Right ventricle myocardium superior (tissue), 1 donor: Measurements from ENCODE around the gene RGMA. TPM values are rescaled to one million over a fixed set of nuclear protein-coding genes. Genes with fewer than 3 reads are reported as not detected.
A peak's percentile ranks its signal among the peaks of the same experiment; 100 is the strongest.

Experiments used
- ATAC-seq: fragments of 200-7000 bp; cut with Tn5 transposase; one replicate; pipeline ENCODE4 v1.9.1; 2020; ENCODE audit warnings: mild to moderate bottlenecking; ENCODE audit not compliant: poor library complexity
- DNase-seq: peaks from one replicate; pipeline ENCODE4 v3.0.0-alpha.2; 2020
- intact Hi-C: fragments of 100-400 bp; cut with DNase I; formaldehyde crosslinking; loops from one replicate; pipeline ENCODE4 v1.11.2; 2022
- total RNA-seq: library from RNA; stranded (reverse); fragmentation: NEBNext Ultra II Directional; extraction: Animal tissue kit (Norgen Biotek cat#: 25700); gene quantifications from one replicate; pipeline ENCODE4 v1.2.1, GENCODE V29; 2021
- donor health status: DM: no; HTN: yes; CAD: no; lungs with severe emphysema.

The RGMA gene
- total RNA-seq, 1 donor from 2014 or later: 25.0 TPM

DNA sequence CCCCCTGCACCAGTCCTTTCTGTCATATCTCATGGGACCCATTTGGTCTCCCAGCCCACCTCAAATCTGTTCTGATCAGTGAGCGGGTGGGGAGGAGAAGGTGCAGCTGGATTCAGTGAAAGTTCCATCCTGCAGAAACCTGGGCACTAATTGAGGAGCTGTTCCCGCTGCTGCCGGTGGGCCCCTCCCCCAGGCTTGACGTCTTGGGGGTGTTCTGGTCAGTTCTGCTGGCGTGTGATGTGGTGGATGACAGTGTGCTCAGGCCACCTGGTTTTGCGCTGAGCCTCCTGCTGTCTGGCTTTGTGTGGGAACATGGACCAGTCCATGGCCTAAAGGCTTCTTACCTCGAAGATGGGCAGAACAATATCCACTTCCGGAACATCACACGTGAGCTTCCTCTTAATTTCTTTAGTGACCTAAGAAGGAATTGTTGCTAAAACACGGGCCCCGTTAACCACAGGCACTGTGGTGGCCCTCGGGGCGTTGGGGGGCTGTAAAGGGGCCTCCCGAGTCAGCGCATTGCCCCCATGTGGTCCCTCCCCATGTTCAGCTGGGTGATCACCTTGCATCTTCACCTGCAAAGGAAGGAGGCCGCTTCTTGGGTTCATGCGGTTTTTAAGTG is 59.7 kb downstream of the RGMA start:
- DNase-seq (no peak), ATAC-seq (peak; percentile 1)
- intact Hi-C loops: no loop called here

DNA sequence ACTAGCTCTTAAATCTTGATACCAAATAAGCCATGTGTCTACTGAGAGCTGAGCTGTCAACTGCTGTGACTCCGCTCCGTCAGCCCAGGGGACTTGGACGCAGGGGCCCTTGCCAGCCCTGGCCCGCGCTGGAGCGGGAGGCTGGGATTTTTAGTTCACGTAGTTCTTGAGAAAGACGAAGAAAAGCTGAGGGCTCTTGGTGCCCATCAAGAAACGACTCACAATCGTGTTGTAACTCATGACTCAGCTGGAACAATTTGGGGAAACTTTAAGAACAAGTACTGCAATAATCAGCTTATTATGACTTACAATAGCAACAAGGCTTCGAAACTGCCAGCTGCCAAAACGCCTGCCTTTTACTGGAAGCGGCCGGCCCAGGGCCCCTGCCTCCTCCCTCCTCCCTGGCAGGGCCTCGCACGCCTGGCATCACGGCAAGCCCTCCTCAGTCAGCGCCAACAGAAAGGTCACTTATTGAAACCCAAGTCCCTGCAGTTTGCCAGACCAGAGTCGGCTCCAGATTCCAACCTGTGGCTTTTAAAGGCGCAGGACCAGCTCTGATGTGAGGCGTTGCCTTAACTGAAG is 60.3 kb downstream of the RGMA start:
- DNase-seq (peak; percentile 93), ATAC-seq (peak; percentile 80)
- intact Hi-C loops: no loop called here

DNA sequence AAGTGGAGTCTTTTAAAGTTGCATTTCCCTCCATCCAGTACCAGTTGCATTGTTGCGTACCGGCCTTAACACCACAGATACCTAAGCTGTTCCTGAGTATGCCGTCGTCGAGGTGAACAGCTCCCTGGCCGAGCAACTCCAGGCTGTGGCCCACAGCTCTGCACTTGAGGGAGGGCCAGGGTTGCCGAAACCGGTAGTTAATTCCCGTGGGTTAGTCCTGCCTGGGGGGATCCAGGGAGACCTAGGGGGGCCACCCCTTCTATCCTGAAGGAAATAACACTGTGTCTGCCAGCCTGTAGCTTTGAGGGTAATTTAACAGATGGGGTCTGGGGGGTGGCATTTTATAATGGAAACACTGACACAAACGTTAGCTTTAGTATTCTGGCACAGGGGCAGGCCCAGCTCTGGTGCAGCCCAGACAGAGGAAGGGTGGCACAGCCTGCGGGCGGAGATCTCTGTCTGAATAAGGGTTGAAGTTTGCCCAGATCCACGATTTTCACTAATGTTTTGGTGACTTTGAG is 60.8 kb downstream of the RGMA start:
- intact Hi-C loops: no loop called here
- no peak for DNase-seq
- peak; percentile 21 for ATAC-seq

DNA sequence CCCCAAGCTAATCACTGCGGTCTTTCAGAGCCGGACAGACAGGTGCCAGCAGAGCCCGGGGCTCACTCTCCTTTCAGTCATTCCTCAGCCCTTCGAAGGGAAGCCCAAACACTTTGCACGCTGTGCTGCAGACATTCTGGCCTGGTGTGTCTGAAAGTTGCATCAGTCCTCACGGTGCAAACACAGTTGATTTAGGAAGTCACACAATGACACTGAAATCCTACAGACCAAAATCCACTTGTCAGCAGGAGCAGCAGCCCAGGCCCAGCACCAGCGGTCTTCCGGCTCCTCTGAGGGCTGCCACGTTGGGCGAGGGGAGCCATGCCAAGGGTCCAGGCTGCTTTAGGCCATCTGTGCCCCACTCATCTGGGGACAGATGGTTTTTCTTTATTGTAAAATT is 61.6 kb downstream of the RGMA start:
- no peak for DNase-seq
- intact Hi-C loops: no loop called here

DNA sequence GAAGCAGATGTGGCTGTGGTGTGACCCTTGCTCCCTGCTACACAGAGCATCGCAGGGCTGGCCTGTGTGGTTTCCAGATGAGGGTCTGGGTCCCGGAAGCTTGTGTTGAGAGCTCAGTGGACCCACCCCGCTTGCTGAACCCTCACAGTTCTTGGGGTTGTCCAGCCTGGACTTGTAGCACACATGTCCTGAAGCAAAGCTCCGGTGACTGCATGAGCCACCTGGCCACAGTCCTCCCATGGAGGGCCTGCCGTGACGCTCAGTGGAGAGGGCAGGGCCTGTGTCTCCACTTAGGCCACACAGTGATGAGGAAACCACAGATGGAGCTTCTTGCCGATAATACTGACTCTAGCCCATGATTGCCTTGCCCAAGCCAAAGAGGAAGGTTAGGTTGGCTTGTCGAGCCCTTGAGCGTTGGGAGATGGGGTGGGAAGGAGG is 62.6 kb downstream of the RGMA start:
- intact Hi-C loops: no loop called here
- ATAC-seq (no peak), DNase-seq (no peak)

More for the DNA sequence above, 61.6 kb downstream of the RGMA start:
- ATAC-seq: no peak

DNA sequence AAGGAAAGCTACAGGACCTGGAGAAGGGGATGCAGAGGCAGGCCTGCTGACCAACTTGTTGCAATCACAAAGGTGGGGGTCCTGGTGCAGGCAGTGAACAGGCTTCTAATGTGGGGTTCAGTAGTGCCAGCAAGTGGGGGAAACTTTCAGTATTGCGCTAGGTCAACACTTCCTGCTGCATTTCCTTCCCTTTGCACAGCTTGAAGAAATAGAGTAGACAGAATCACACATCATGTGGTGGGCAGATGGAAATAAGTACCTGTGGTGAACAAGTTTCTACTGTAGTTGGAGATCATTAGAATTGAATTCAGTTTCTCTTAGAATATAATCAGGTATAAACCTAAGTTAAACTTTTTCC is 63.4 kb downstream of the RGMA start:
- ATAC-seq (no peak), DNase-seq (no peak)
- intact Hi-C loops: no loop called here

DNA sequence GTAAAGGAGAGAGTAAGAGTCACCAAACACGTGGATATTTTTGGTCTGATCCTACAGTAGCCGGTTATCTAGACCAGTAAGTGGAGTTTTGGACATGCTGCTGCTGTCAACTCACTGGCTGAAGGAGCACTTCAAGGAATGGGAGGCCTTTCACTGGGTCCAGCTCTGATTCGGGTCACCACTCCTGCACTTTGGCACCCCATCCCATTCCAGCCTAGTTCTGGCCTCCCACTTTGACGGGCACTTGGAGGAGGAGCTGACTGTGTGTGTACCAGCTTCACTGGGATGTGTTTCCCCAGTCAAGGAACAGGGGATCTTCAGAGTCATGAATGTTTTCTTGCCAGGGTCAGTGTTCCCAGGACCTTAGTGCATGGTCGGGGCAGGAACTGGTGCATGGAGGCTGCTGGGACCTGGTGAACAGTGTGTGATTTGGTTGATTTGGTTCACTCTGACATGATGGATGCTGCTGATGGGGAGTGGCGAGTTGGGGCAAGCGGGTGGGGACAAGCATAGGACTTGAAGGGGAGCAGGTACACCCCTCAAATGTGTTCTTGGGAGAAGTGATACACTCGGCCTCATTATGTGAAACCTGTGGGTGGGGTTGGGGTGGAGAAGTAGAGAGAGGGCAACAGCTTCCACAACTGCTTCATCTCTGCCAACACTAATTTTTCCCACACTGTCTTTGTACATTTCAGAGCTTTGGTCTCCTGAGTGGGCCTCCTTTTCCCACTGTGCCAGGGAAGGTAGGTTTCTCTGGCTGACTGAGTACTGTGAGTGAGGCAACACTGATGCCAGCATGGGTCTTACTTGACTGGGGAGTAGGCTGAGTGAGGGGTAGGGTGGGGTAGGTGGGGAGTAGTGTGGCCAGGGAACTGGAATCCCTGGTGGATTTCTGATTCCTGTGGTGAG is 64.0 kb downstream of the RGMA start:
- no peak for DNase-seq
- no peak for ATAC-seq
- intact Hi-C loops: no loop called here

DNA sequence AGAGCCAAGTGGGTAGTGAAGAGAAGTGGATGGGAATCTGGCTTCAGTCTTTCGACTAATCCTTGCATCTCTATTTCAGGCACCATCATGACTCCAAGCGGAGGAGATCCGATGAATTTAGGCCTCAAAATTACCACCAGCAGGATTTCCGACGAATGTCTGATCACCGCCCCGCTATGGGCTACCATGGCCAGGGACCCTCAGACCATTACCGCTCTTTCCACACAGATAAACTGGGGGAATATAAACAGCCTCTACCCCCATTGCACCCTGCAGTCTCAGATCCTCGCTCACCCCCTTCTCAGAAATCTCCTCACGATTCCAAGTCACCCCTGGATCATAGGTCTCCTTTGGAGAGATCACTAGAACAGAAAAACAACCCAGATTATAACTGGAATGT is 64.7 kb downstream of the RGMA start:
- ATAC-seq: no peak
- intact Hi-C loops: no loop called here
- DNase-seq: no peak

DNA sequence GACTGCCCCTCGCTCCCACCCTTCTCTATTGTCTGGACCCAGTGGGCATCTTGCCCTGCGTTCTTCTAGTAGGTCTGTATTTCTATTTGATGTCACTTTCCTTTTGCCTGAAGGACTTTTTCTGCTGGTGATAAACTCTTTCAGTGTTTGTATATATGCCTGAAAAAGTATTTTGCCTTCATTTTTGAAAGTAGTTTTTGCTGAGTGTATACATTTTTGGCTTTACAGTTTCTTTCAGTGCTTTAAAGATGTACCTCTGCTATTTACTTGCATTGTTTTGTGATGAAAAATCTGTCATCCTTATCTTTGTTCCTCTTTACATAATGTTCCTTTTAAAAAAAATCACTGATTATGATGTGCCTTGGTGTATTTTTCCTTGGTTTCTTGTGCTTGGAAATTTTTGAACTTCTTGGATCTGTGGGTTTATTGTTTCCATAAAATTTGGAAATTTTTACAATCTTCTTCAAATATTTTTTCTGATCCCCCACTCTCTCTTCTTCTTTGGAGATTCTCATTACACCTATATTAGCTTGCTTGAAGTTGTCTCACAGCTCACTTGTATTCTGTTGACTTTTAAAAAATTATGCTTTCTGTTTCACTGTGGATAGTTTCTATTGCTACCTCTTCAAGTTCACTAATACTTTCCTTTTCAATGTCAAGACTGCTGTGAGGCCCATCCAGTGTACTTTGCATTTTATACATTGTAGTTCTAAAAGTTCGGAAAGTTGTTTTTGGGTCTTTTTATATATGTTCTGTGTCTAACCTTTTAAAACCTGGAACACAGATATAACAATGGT is 67.8 kb downstream of the RGMA start:
- no peak for ATAC-seq
- intact Hi-C loops: no loop called here

DNA sequence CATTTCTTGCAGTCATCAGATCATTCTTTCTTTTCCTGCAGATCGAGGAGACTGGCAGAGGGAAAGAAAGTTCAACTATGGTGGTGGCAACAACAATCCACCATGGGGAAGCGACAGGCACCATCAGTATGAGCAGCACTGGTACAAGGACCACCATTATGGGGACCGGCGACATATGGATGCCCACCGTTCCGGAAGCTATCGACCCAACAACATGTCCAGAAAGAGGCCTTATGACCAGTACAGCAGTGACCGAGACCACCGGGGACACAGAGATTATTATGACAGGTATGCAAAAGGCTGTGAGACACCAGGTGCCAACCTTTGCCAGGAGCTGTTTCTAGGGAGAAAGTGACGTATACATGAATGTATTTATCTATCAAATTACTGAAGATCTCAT is 69.0 kb downstream of the RGMA start:
- ATAC-seq: no peak
- intact Hi-C loops: no loop called here
- DNase-seq: no peak

More for the DNA sequence above, 67.8 kb downstream of the RGMA start:
- DNase-seq: no peak

DNA sequence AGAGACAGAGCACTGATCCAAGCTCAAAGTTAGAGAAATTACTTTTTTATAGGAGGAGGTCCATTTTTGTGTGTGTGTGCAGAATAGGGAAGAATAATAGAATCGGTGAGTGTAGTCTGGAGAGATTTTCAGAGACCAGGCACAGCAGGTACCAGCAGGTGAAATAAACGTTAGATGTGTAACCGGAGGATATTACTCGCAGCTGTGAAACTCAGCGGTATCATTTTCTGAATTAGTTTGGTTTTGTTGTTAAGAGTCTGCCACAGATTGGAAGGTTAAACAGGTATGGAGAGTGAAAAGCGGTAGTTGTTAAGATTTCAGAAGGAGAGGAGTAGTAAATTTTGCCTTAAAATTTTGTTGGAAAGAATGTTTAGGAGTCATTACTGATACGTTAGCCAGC is 69.9 kb downstream of the RGMA start:
- DNase-seq: no peak
- ATAC-seq: no peak
- intact Hi-C loops: no loop called here

DNA sequence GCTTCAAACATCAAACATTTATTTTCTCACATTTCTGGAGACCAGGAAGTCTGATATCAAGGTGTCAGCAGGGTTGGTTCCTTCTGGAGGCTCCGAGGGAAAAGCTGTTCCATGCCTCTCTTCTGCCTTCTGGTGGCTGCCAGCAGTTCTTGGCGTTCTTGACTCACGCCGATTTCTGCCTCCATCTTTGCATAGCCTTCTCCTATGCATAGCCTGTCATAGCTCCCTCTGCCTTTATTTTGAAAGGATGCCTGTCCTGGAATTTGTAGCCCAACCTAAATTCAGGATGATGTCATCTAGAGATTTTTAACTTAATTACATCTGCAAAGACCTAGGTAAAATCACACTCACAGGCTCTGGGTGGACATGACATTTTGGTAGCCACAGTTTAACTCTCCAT is 70.4 kb downstream of the RGMA start:
- no peak for DNase-seq
- no peak for ATAC-seq
- intact Hi-C loops: no loop called here

DNA sequence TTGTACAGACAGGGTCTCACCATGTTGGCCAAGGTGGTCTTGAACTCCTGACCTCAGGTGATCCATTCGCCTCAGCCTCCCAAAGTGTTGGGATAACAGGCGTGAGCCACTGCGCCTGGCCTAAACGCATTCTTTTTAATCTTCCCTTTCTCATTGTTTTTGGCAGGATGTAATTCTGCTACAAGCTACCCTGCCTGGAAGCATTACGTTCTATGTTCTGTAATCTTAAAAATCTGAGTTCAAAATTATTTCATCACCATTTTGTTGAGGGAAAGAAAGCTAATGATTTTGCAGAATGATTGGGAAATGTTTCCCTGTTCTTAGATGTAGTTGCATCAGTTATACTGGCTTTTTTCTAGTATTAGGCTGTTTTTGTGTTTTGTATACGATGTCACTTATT is 71.5 kb downstream of the RGMA start:
- no peak for ATAC-seq
- intact Hi-C loops: no loop called here
- no peak for DNase-seq

DNA sequence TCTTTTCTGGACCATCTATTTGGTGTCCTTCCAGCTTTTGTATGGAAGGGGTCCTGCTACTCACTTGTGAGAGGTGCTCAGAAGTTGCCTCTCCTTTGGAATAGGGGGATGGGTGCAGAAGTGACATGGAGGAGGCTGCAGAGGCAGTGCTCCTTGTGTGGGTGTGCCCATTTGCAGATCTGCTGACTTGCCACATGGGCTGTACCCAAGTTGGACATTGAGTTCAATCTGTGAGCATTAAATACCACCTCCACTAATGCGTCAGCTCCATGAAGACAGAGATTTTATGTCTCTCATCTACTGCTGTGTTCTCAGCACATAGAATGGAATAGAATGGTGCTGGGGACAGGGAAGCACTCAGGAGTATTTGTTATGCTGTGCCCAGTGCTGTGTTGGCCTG is 76.2 kb downstream of the RGMA start:
- intact Hi-C loops: no loop called here
- DNase-seq (no peak), ATAC-seq (no peak)

DNA sequence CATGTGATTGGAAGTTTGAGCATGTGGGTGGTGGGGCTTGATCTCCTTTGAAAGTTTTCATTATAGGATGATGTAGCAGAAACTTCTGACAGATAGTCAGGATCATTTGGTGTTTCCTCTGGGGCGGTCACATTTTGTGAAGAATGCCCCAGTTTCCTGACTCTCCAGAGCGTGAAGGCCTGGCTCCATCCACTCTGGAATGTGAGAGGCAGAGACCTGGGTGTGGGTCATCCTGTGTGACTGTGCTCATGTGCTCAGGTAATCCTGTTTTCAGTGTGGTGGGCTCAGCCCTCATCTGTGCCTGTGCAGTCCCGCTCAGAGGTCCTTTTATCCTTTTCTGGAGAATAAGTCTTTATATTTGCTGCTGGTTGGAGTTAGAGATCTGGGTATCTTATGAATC is 81.0 kb downstream of the RGMA start:
- intact Hi-C loops: no loop called here
- DNase-seq (no peak), ATAC-seq (no peak)

DNA sequence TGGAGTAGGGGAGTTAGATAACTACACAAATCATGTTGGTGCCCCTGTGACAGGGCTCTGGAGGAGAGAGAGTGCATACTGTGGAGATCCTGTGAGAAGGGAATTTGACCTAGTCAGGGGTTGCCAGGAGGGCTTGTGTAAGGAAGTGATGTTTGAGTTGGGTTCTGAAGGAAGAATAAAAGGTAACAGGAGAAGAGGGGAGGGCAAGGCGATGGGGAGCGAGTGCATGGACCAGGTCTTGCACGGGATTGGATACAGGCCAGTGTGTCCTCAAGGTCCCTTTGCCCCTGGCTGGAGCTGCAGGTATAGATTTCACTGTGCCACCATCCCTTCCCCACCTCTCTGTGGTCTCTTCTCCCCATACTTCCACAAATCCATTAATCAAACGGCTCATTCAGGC is 83.9 kb downstream of the RGMA start:
- intact Hi-C loops: no loop called here
- ATAC-seq: no peak
- DNase-seq: no peak

DNA sequence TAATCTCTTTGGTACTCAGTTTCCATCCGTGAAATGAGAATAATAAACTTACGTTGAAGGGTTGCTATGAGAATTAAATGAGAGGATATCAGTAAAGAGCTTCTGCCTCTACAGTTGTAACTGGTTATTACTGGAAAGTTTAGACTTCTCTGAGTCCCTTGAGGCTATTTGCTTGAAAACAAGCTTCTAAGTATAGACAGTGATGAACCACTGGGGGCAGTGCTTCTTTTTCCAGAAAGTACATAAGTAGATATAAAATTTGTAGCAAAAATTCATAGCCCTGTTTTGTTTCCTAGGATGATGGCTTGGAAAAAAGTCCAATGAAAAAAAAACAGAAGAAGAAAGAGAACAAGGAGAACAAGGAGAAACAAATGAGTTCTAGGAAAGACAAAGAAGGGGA is 87.1 kb downstream of the RGMA start:
- ATAC-seq: no peak
- no peak for DNase-seq
- intact Hi-C loops: no loop called here

DNA sequence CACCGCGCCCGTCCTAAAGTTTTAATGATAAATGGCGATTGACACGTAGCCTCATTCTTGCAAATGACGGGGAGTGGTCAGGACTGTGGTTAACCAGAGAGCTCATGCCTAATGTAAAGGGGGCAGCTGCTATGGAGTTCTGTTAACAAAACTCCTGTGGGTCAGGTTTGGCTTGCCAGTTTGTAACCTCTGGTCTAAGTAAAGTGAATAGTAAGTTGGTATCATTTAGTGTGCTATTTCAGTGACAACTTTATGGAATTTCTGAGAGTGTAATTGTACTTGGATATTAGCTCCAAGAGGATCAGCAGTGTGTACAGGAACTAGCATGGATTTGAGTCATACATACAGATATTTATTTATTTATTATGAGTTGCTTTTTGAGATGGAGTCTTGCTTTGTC is 87.9 kb downstream of the RGMA start:
- intact Hi-C loops: no loop called here
- no peak for ATAC-seq
- DNase-seq: no peak

DNA sequence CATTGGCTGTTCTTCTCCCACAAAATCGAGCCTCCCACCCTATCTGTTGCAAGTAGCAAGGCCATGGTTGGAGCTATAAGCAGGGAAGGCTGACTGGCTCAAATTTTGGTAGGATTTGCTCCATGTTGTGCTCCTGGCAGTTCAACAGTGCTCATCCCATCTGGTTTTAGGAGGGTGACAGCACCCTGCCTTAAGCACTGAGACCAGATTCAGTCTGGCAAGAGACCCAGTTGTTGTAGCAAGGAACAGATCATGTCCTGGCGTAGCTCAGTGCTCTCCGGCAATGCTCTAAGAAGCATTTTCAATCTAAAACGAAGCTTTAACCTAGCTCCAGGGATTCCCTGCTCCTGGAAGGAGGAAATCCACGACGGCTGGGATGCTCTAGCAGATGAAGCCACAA is 91.2 kb downstream of the RGMA start:
- ATAC-seq (no peak), DNase-seq (no peak)
- intact Hi-C loops: loop anchor here (10.0 kb wide), 1 partner anchor 203 kb away; no protein-coding TSS in a partner anchor
